Occipital lobe (tissue), 2 donors: ENCODE results near the gene BBS9. TPM values are rescaled to one million over a fixed set of nuclear protein-coding genes. Genes with fewer than 3 reads are reported as not detected.

Source experiments
- DNase-seq: peaks from one replicate; lab custom pipeline; 2025; lab: John Stamatoyannopoulos, UW
- total RNA-seq: library from RNA; depleted of rRNA; stranded (reverse); fragments of >200 nt; gene quantifications from one replicate; pipeline ENCODE4 v1.2.3, GENCODE V29; 2014

The BBS9 gene
- total RNA-seq, 1 donor from 2014 or later, result 103 TPM

- no peak for DNase-seq
These were observed 2.3 kb upstream of the BBS9 start for GRCh38 chr7:33127085-33127484.

GRCh38 chr7:33128631-33128989 is 754 bp upstream of the BBS9 start:
- DNase-seq, result no peak

- DNase-seq, result no peak
These were observed 416 bp downstream of the BBS9 start for GRCh38 chr7:33129806-33130153.

- DNase-seq, result no peak
These were observed 820 bp downstream of the BBS9 start for GRCh38 chr7:33130184-33130583.

- no peak for DNase-seq
These were observed 7.7 kb downstream of the BBS9 start for GRCh38 chr7:33137103-33137502.

- DNase-seq, result no peak
These were observed 13.2 kb downstream of the BBS9 start for GRCh38 chr7:33142585-33142984.

- DNase-seq, result no peak
These were observed 14.8 kb downstream of the BBS9 start for GRCh38 chr7:33143996-33144718.

- no peak for DNase-seq
These were observed 15.8 kb downstream of the BBS9 start for GRCh38 chr7:33145156-33145555.

- DNase-seq, result no peak
These were observed 22.7 kb downstream of the BBS9 start for GRCh38 chr7:33152087-33152486.

- DNase-seq, result no peak
These were observed 26.4 kb downstream of the BBS9 start for GRCh38 chr7:33155811-33156210.

- no peak for DNase-seq
These were observed 27.1 kb downstream of the BBS9 start for GRCh38 chr7:33156441-33156840.

GRCh38 chr7:33157311-33157710 is 27.9 kb downstream of the BBS9 start:
- no peak for DNase-seq

- no peak for DNase-seq
These were observed 28.4 kb downstream of the BBS9 start for GRCh38 chr7:33157781-33158180.

- DNase-seq, result no peak
These were observed 48.5 kb downstream of the BBS9 start for GRCh38 chr7:33177876-33178275.

GRCh38 chr7:33179519-33179918 is 50.2 kb downstream of the BBS9 start:
- DNase-seq, result no peak

GRCh38 chr7:33183504-33183903 is 54.1 kb downstream of the BBS9 start:
- no peak for DNase-seq

- DNase-seq, result no peak
These were observed 55.5 kb downstream of the BBS9 start for GRCh38 chr7:33184828-33185227.

GRCh38 chr7:33185786-33186185 is 56.4 kb downstream of the BBS9 start:
- DNase-seq, result no peak

- no peak for DNase-seq
These were observed 56.8 kb downstream of the BBS9 start for GRCh38 chr7:33186192-33186591.

GRCh38 chr7:33190688-33191304 is 61.4 kb downstream of the BBS9 start:
- DNase-seq, result no peak

GRCh38 chr7:33191340-33191739 is 62.0 kb downstream of the BBS9 start:
- no peak for DNase-seq

- no peak for DNase-seq
These were observed 63.4 kb downstream of the BBS9 start for GRCh38 chr7:33192695-33193291.

- no peak for DNase-seq
These were observed 64.0 kb downstream of the BBS9 start for GRCh38 chr7:33193308-33193864.
